T-helper 2 cell treated with Interferon-gamma antibody and Interleukin-4, amounts not matched to agents 5 μg/mL and 100 μg/mL, for 36 hours (primary cell): Measurements from ENCODE around the gene COL17A1.

ENCODE experiments used
- DNase-seq: peaks from one replicate; pipeline ENCODE4 v3.0.0; 2021; ENCODE audit warnings: low spot score
- H3K27ac Mint-ChIP-seq: one replicate; pipeline ENCODE4 v1.8.0; 2021; ENCODE audit warnings: mild to moderate bottlenecking, mixed read lengths
- H3K27me3 Mint-ChIP-seq: one replicate; pipeline ENCODE4 v1.8.0; 2021; ENCODE audit warnings: low read depth, mixed read lengths
- H3K36me3 Mint-ChIP-seq: one replicate; pipeline ENCODE4 v1.8.0; 2021; ENCODE audit warnings: low read depth, mixed read lengths
- H3K4me1 Mint-ChIP-seq: one replicate; pipeline ENCODE4 v1.8.0; 2021; ENCODE audit warnings: low read depth, mixed read lengths
- H3K4me3 Mint-ChIP-seq: one replicate; pipeline ENCODE4 v1.8.0; 2022; ENCODE audit warnings: mild to moderate bottlenecking, moderate library complexity, mixed read lengths
- H3K9me3 Mint-ChIP-seq: one replicate; pipeline ENCODE4 v1.8.0; 2021; ENCODE audit warnings: mixed read lengths

The COL17A1 gene

GRCh38 chr10:104038958-104039752, 46.5 kb downstream of the COL17A1 start:
- no peak overlapping the region for H3K4me3 Mint-ChIP-seq
- no peaks in the 10 kb centered on the region for H3K36me3 Mint-ChIP-seq
- peaks cover 4% of the 10 kb centered on the region for H3K27me3 Mint-ChIP-seq
- H3K4me1 Mint-ChIP-seq, result no peaks in the 10 kb centered on the region
- no peak for DNase-seq
- no peak overlapping the region for H3K27ac Mint-ChIP-seq
- H3K9me3 Mint-ChIP-seq, result no peaks in the 10 kb centered on the region

GRCh38 chr10:104038537-104038936, 47.1 kb downstream of the COL17A1 start:
- H3K27ac Mint-ChIP-seq, result no peak overlapping the region
- H3K9me3 Mint-ChIP-seq, result no peaks in the 10 kb centered on the region
- no peak for DNase-seq
- H3K36me3 Mint-ChIP-seq, result no peaks in the 10 kb centered on the region
- no peak overlapping the region for H3K4me3 Mint-ChIP-seq
- H3K4me1 Mint-ChIP-seq, result no peaks in the 10 kb centered on the region
- H3K27me3 Mint-ChIP-seq, result no peaks in the 10 kb centered on the region

DNA sequence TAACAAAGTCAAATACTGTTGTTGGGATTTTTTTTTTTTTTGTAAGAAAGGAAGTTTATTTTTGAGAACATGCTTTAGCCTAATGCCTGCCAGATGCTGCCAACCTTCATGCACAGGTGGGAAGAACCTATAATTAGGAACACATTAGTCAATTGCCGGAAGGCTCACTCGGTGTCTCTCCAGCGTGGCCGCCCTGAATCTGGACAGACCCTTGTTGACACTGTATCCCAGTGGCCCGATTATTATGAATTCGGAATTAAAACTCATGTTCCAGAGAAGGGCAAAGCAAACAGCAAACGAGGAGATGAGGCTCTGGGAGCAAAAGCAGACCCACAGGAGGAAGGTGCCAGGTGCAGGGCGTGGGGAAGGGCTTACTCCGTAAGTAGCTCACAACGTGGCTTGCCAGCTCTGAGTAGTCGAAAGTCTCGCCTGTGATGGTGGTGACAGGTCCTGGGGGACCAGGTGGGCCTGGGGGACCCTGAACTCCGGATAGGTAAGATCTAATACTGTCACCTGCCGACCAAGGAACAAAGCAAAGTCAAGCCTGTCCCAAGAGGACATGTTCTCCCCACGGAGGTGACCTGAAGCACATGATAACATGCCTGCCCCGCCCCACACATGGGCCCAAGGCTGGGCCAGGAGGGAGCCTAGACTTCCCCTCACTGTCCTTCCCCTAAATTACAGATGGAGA, 48.3 kb downstream of the COL17A1 start:
- H3K27me3 Mint-ChIP-seq, result no peaks in the 10 kb centered on the region
- no peaks in the 10 kb centered on the region for H3K9me3 Mint-ChIP-seq
- H3K27ac Mint-ChIP-seq, result no peak overlapping the region
- no peaks in the 10 kb centered on the region for H3K4me1 Mint-ChIP-seq
- H3K36me3 Mint-ChIP-seq, result no peaks in the 10 kb centered on the region
- H3K4me3 Mint-ChIP-seq, result no peak overlapping the region
- DNase-seq, result no peak

- DNase-seq, result no peak
- Mint-ChIP-seq H3K27ac (no peak overlapping the region), H3K4me3 (no peak overlapping the region), H3K4me1 (no peaks in the 10 kb centered on the region), H3K27me3 (no peaks in the 10 kb centered on the region), H3K9me3 (no peaks in the 10 kb centered on the region), H3K36me3 (no peaks in the 10 kb centered on the region)
Observed at GRCh38 chr10:104036518-104037260, 49.0 kb downstream of the COL17A1 start.

GRCh38 chr10:104036069-104036384, 49.7 kb downstream of the COL17A1 start:
- H3K4me1 Mint-ChIP-seq, result no peaks in the 10 kb centered on the region
- H3K4me3 Mint-ChIP-seq, result no peak overlapping the region
- H3K9me3 Mint-ChIP-seq, result no peaks in the 10 kb centered on the region
- H3K27ac Mint-ChIP-seq, result no peak overlapping the region
- DNase-seq, result no peak
- H3K36me3 Mint-ChIP-seq, result peaks cover 3% of the 10 kb centered on the region
- H3K27me3 Mint-ChIP-seq, result no peaks in the 10 kb centered on the region

GRCh38 chr10:104035194-104036068, 50.2 kb downstream of the COL17A1 start:
- Mint-ChIP-seq H3K27ac (no peak overlapping the region), H3K4me1 (no peaks in the 10 kb centered on the region), H3K4me3 (no peak overlapping the region), H3K9me3 (no peaks in the 10 kb centered on the region), H3K27me3 (no peaks in the 10 kb centered on the region), H3K36me3 (peaks cover 3% of the 10 kb centered on the region)
- no peak for DNase-seq

DNA sequence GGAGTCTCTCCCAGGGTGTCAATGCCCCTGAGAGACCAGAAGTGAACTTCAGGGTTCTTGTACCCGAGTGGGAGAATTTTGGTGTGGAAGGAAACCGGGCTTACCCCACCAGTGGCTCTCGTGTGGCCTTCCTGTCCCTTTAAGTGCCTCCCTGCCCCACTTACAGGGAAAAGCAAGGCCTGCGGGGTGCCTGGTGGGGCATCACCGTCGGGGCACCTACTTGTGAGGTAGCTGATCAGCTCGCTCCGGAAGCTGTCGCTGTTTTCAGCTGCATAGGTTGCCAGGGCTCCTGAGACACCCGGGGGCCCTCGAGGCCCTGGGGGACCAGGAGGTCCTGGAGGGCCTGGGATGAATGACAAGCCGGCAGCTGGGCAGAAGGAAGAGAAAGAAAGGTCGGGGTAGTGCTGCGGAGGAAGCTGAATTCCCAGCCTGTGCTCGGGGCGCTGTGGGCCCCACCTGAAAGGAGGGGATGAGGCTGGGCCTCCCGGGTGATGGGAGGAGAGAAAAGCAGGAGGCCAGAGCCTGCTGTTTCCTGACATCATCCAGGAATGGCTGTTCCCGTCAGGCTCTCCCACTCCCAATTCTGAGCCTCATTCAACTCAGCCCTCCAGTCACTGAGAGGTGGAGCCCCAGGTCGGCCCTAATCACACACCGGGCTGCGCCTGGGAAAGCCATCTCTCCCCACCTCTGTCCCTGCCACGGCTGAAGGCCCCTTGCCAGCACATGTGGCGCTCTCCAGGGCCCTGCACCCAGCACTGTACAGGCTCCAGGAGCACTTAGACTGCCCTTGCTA, 51.1 kb downstream of the COL17A1 start:
- H3K27me3 Mint-ChIP-seq, result no peaks in the 10 kb centered on the region

GRCh38 chr10:104033966-104034365, 51.7 kb downstream of the COL17A1 start:
- peaks cover 7% of the 10 kb centered on the region for H3K36me3 Mint-ChIP-seq
- no peak overlapping the region for H3K4me3 Mint-ChIP-seq
- H3K9me3 Mint-ChIP-seq, result no peaks in the 10 kb centered on the region
- no peak for DNase-seq
- H3K27ac Mint-ChIP-seq, result no peak overlapping the region
- no peaks in the 10 kb centered on the region for H3K4me1 Mint-ChIP-seq
- no peaks in the 10 kb centered on the region for H3K27me3 Mint-ChIP-seq

More for the DNA sequence above, 51.1 kb downstream of the COL17A1 start:
- Mint-ChIP-seq H3K9me3 (no peaks in the 10 kb centered on the region), H3K4me1 (no peaks in the 10 kb centered on the region), H3K4me3 (no peak overlapping the region), H3K36me3 (peaks cover 4% of the 10 kb centered on the region), H3K27ac (no peak overlapping the region)
- DNase-seq, result no peak

DNA sequence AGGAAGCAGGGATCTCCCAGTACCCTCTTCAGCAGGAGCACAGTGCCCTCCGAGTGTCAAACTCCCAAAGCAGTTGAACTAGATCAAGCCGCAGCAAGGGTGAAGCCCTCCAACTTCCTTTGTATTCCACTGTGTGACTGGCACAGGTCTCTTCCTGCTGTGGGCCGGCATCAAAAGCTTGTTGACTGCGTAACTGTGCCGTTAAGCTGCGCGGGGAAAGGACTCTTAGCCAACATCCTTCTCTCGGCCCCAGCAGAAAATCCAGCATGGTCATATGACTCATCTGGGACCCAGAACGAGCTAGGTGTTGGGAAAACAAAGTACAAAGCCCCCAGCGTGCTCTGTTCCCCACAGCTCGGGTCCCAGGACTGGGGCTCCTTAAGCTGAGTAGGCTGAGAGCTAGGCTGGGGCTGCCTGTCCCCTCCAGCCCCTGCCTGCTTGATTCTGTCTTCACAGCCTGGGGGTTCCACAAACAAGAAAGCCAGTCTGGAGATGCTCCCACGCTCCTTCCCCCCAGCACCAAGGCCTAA, 52.2 kb downstream of the COL17A1 start:
- Mint-ChIP-seq H3K4me1 (no peaks in the 10 kb centered on the region), H3K4me3 (no peak overlapping the region), H3K27me3 (no peaks in the 10 kb centered on the region), H3K27ac (no peak overlapping the region), H3K36me3 (peaks cover 7% of the 10 kb centered on the region), H3K9me3 (no peaks in the 10 kb centered on the region)
- no peak for DNase-seq

GRCh38 chr10:104032144-104032775, 53.4 kb downstream of the COL17A1 start:
- Mint-ChIP-seq H3K4me3 (no peak overlapping the region), H3K27ac (no peak overlapping the region), H3K9me3 (no peaks in the 10 kb centered on the region), H3K4me1 (no peaks in the 10 kb centered on the region), H3K36me3 (peaks cover 10% of the 10 kb centered on the region), H3K27me3 (no peaks in the 10 kb centered on the region)
- DNase-seq, result peak; percentile 2

- Mint-ChIP-seq H3K36me3 (peaks cover 10% of the 10 kb centered on the region), H3K4me3 (no peak overlapping the region), H3K4me1 (no peaks in the 10 kb centered on the region)
Observed at GRCh38 chr10:104031631-104032030, 54.0 kb downstream of the COL17A1 start.

GRCh38 chr10:104029521-104029860, 56.2 kb downstream of the COL17A1 start:
- Mint-ChIP-seq H3K27me3 (no peaks in the 10 kb centered on the region), H3K4me3 (no peak overlapping the region), H3K9me3 (no peaks in the 10 kb centered on the region), H3K36me3 (peaks cover 22% of the 10 kb centered on the region), H3K27ac (no peak overlapping the region), H3K4me1 (no peaks in the 10 kb centered on the region)
- DNase-seq, result peak; percentile 1

More at GRCh38 chr10:104031631-104032030, 54.0 kb downstream of the COL17A1 start:
- no peak for DNase-seq
- Mint-ChIP-seq H3K27me3 (no peaks in the 10 kb centered on the region), H3K27ac (no peak overlapping the region), H3K9me3 (no peaks in the 10 kb centered on the region)
